Non-pigmented ciliary epithelial cell (primary cell): ENCODE results near the gene SIGLEC1.

ENCODE experiments used
- DNase-seq: peaks from one replicate; pipeline ENCODE4 v3.0.0-alpha.2; 2010; ENCODE audit warnings: low read depth

SIGLEC1 gene

GRCh38 chr20:3712279-3712873, at the start of gene SIGLEC1:
Gene SIGLEC1, minus strand, starts transcription at chr20:3712600. Its CDS starts 5,472 bp downstream, at chr20:3707128.
- DNase-seq = no peak

GRCh38 chr20:3760655-3761348, 48.4 kb upstream of the SIGLEC1 start:
- no peak for DNase-seq

DNA sequence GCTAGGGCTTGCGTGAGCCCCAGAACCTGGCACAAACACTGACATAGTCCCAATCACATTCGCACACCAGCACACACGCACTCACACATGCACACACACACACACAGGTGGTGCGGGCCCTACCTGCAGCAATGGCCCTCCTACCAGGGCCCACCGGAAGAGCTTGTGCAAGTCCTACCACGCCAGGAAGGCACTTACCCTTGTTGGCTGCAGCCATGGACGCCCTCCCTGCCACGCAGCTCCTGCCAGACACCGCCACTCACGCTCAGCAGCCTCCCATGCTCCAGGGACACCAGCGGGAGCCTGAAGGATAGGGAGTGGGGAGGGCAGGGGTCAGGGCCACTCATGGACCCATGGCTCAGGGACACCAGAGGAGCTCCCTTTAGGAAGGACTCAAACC, 47.5 kb upstream of the SIGLEC1 start:
- no peak for DNase-seq

- DNase-seq = no peak
Measured at GRCh38 chr20:3759316-3759823, 47.0 kb upstream of the SIGLEC1 start.

DNA sequence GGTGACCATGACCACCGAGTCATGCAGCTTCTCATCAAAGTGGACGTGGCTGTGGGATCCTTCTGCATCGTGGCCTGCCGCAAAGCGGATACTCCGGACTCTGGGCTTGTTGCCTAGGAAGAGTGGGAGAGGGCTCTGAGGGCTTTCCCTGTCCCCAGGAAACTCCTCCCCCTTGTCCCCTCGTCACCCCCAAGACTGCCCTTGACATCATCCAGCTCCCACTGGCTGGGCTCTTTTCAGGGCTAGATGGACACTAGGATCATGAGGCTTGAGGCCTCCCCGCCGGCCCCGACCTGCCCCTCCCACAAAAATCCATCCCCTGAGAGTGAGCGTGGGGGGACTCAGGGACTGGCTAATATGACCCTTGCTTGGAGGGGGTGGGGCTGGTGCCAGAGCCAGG, 46.2 kb upstream of the SIGLEC1 start:
- no peak for DNase-seq

DNA sequence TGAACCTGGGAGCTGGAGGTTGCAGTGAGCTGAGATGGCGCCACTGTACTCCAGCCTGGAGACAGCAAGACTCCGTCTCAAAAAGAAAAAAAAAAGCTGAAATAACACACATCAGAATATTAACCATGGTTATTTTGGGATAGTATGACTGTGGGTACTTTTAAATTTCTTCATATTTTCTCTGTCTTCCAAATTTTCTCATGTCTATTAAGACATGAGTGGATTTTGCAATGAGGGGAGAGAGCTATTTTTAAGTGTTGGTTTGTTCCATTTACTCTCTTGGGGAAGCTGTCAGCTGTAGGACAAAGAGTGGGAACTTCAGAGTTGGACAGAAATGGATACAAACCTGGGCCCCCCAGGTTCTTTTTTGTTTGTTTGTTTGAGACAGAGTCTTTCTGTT, 44.9 kb upstream of the SIGLEC1 start:
- DNase-seq = no peak

- no peak for DNase-seq
Measured at GRCh38 chr20:3755814-3756480, 43.5 kb upstream of the SIGLEC1 start.

GRCh38 chr20:3755269-3755668, 42.9 kb upstream of the SIGLEC1 start:
- DNase-seq = no peak

DNA sequence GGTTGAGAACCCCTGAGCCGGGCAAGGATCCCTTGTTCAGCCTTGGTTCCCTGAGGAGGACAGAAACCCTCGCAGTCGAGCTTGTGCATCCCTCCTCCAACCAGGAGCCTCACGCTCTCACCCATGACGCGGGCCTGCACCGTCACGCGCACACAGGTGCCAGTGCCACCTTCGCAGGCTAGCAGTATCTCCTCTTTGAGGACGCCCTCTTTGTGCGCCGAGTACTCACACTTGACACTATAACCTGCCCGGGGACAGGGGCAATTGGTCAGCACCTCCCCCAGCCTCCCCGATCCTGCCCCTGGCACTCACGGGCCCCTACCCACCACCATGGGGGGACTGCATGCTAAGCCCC, 41.9 kb upstream of the SIGLEC1 start:
- no peak for DNase-seq

DNA sequence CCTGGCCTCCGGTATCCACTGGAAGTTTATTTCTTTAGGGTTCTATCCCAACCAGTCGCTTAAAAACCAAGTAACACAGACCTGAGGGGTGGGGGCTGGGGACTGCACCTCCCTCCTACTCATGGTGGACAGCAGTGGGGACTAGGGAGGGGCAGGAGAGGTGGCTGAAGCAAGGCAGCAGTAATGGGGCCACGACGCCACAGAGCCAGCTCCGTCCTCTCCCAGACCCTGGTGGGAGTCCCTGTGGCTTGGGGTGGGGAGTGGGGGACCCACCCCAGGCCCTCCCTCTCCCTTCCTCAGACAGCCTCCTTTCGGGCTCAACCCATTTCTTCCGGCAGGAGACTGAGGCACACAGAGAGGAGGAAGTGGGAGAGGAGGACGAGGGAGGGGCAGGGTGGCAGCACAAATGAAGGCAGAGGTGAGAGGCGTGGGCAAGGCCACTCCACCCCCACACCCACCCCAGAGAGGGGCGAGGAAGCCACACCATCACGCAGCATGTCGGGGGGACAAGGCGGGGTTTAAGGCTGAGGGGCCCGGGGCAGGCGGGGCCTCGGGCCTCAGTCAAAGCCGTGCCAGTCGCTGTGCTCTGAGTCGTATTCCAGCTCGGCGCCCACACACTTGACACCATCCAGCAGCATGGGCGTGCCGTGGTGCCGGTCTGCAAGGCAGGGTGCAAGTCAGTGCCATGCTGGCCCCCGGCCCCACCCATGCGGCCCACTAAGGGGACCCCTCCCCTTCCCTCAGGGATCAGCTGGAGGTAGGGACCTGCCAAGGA, 41.3 kb upstream of the SIGLEC1 start:
- no peak for DNase-seq

DNA sequence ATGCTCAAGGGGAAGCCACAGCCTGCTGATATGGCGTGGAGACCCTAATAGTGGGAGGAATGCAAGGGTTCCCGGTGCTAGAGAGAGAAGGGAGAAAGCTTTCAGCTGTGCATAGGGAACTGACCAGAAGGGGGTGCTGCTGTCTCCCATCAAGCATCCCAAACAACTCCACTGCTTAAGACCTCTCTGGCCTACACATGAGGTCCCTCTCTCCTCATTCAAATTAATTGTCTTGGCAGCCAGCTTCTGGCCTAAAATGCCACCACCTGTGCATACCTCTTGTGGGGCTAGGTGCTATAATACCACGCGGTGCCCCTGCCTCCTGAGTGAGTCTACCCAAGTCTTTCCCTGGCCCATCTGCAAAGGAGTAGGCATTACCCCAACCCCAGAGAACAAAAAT, 40.7 kb upstream of the SIGLEC1 start:
- DNase-seq = no peak

GRCh38 chr20:3752386-3752759, 40.0 kb upstream of the SIGLEC1 start:
- DNase-seq = no peak

- no peak for DNase-seq
Measured at GRCh38 chr20:3751675-3752385, 39.4 kb upstream of the SIGLEC1 start.

- no peak for DNase-seq
Measured at GRCh38 chr20:3751305-3751674, 38.9 kb upstream of the SIGLEC1 start.

GRCh38 chr20:3749689-3750531, 37.5 kb upstream of the SIGLEC1 start:
- no peak for DNase-seq

DNA sequence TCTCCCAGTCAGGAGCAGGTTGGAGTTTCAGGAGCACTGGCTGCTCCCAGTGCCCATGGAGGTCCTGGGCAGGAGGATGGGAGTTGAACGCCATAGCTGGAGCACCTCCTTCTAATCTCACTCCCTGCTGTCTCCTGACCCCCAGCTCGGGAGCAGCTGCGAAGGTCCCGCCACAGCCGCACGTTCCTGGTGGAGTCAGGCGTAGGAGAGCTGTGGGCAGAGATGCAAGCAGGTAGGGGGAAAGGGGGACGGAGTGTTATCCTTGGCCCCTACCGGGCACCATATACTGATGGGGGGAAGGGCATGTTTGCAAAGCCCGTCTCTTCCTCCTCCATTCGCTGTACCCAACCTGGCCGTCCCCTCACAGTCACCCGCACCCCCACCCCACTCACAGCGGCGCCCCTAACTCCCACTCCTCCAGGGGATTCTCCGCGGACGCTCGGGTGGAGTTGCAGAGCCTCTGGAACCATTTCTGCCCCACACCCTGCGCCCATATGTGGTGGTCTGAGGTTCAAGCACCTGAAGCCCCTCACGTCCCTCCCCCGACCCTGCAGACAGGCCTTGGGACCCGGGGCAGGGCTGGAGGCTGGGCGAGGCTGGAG, 36.8 kb upstream of the SIGLEC1 start:
- no peak for DNase-seq

GRCh38 chr20:3748073-3748472, 35.7 kb upstream of the SIGLEC1 start:
- DNase-seq = no peak

DNA sequence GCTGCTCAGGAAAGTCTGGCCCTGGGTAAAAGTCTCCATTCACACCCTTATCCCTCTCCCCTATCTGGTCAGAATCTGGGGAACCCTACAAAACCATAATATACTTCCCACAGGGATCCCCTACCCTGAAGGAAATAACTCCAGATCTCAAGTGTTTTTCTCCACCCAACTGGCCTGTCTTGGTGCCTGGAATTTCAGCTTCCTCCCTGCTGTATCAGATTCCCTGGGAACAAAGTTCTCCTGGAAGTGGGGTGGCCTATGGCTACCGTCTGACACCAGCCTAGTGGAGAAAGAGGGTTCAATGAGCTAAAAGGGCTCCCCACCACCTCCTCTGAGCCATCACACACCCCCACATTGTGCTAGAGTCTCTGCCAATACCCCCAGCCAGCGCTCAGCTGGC, 35.1 kb upstream of the SIGLEC1 start:
- no peak for DNase-seq

DNA sequence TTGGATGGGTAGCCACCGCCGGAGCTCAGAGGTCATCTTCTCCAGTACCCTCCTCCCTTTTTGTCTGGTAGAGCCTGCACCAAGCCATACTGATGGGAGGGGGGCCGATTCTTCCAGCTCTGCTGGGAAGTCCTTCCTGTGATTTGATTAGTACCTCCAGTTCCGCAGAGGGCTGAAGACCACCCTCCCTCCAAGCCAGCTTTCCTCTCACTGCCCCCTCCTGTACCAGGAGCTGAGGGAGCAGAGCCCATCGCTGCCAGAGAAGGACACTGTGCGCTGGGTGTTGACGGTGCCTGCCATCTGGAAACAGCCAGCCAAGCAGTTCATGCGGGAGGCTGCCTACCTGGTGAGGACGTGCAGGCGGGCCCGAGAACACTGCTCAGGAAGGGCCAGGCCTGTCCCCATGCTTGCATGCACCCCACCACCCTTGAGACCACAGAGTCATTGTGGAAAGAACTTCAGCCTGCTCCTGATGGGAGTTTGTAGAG, 33.3 kb upstream of the SIGLEC1 start:
- no peak for DNase-seq
